GM18507 (cell line): ENCODE measurements around the gene COLEC11.

Source experiments
- DNase-seq: peaks from one replicate; pipeline ENCODE4 v3.0.0; 2011; ENCODE audit warnings: low read depth; ENCODE audit not compliant: insufficient read length; ENCODE audit errors: extremely low spot score
- FAIRE-seq: peaks from 2 replicates; lab custom pipeline; 2011; peaks lifted over from hg19 to GRCh38; lab: Jason Lieb, UNC

Gene COLEC11

GRCh38 chr2:3584076-3584475, 10.8 kb upstream of the COLEC11 start:
- no peak for DNase-seq
- FAIRE-seq = no peak

GRCh38 chr2:3584608-3585260, 10.2 kb upstream of the COLEC11 start:
- no peak for FAIRE-seq
- no peak for DNase-seq

GRCh38 chr2:3585261-3586109, 9.4 kb upstream of the COLEC11 start:
- no peak for DNase-seq
- no peak for FAIRE-seq

GRCh38 chr2:3586220-3586619, 8.7 kb upstream of the COLEC11 start:
- no peak for DNase-seq

GRCh38 chr2:3587021-3587420, 7.9 kb upstream of the COLEC11 start:
- FAIRE-seq = no peak

More at GRCh38 chr2:3586220-3586619, 8.7 kb upstream of the COLEC11 start:
- no peak for FAIRE-seq

GRCh38 chr2:3587432-3587831, 7.5 kb upstream of the COLEC11 start:
- no peak for FAIRE-seq
- DNase-seq = no peak

More at GRCh38 chr2:3587021-3587420, 7.9 kb upstream of the COLEC11 start:
- no peak for DNase-seq

- no peak for DNase-seq
- FAIRE-seq = no peak
Measured at GRCh38 chr2:3588084-3588483, 6.8 kb upstream of the COLEC11 start.

- FAIRE-seq (no peak), DNase-seq (no peak)
Measured at GRCh38 chr2:3589086-3589485, 5.8 kb upstream of the COLEC11 start.

GRCh38 chr2:3595404-3595803, 492 bp downstream of the COLEC11 start:
- FAIRE-seq (no peak), DNase-seq (no peak)

- no peak for DNase-seq
- FAIRE-seq = no peak
Measured at GRCh38 chr2:3595985-3596384, 1.1 kb downstream of the COLEC11 start.

- DNase-seq (no peak), FAIRE-seq (no peak)
Measured at GRCh38 chr2:3596901-3597417, 2.0 kb downstream of the COLEC11 start.

- DNase-seq (no peak), FAIRE-seq (no peak)
Measured at GRCh38 chr2:3597567-3597966, 2.7 kb downstream of the COLEC11 start.

- DNase-seq = no peak
- no peak for FAIRE-seq
Measured at GRCh38 chr2:3598197-3598910, 3.4 kb downstream of the COLEC11 start.

- FAIRE-seq = no peak
- DNase-seq = no peak
Measured at GRCh38 chr2:3598912-3599854, 4.3 kb downstream of the COLEC11 start.

GRCh38 chr2:3600256-3600855, 5.4 kb downstream of the COLEC11 start:
- FAIRE-seq = no peak
- DNase-seq = no peak

GRCh38 chr2:3601561-3602271, 6.8 kb downstream of the COLEC11 start:
- FAIRE-seq (no peak), DNase-seq (no peak)

- DNase-seq = no peak
Measured at GRCh38 chr2:3602553-3603339, 7.8 kb downstream of the COLEC11 start.

More at GRCh38 chr2:3602553-3603339, 7.8 kb downstream of the COLEC11 start:
- no peak for FAIRE-seq
